ENCODE data around the gene PHC2.

DNA sequence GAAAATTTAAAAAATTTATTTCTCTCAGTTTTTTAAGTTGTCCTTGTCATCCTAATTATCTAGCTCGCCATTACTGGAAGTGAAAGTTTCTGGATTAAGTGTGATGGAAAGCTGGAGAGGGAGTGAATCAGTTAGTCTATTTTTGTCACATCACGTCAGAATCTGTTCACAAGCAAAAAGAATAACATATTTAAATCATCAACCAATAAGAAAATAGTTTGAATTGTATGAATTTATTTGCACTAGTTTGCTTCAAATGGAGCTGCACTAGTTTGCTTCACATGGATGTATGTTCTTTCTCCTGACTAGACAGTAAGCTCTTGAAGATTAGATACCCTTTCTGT, 22.8 kb downstream of the PHC2 start:
- no peak for TF ChIP-seq CTCF (conservative IDR thresholded peaks at IDR 0.05)
- no peak for TF ChIP-seq ZFX (IDR thresholded peaks at IDR 0.05)
